Measurements from ENCODE around the gene RPLP1.
A peak's percentile ranks its signal among the peaks of the same experiment; 100 is the strongest.

RPLP1 gene

DNA sequence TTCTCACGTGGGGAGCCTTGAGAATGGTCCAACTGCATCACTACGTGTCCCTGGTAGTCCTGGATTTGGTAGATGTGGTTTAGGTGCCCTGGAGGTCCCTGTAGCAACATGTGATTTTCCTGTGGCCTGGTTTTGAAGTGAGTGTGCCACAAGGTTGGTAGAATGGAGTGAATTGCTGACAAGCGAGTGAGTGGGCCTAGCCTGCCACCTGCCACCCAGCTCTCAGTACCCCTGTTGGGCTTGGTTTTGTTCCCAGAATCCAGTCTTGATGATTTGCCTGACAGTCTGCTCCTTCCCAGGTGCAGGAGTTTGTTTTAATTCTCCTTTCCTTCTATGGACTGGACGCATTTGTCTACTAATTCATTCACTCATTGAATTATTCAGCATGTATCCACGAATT is 19.4 kb downstream of the RPLP1 start:
- no peak for DNase-seq

DNA sequence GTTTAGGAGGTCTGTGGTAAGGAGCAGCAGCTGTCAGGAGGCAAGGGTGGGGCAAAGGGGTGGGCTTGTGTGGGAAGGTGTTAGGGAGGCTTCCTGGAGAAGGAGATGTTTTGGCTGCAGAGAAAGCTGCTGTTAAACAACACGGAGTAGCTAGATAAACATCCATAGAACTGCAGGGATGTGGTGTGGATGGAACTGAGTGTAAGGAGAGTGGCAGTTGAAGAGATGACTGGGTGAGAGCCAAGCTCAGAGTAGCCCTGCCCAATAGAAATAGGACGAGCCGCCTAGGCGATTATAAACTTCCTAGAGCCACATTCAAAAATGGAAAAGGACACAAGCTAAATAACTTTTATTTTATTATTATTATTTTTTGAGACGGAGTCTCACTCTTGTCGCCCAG is 19.9 kb downstream of the RPLP1 start:
- DNase-seq: no peak

DNA sequence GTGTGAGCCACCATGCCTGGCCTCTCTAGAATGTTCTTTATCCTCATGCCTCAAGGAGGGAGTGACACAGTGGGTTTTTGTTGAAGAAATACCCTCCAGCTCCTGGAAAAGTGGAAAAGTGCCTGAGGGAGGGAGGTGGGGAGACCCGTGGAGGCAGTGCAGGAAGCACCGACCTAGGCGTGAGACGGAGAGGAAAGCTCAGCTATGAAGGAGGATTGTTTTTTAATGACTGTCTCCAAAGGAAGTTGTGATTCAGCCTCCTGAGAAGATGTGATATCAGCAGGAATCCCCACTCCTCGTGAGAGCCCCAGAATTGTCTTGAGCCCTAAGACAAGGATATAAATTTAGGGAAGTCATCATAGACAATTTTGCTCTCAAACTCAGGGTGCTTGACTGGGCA is 21.7 kb downstream of the RPLP1 start:
- no peak for DNase-seq

DNA sequence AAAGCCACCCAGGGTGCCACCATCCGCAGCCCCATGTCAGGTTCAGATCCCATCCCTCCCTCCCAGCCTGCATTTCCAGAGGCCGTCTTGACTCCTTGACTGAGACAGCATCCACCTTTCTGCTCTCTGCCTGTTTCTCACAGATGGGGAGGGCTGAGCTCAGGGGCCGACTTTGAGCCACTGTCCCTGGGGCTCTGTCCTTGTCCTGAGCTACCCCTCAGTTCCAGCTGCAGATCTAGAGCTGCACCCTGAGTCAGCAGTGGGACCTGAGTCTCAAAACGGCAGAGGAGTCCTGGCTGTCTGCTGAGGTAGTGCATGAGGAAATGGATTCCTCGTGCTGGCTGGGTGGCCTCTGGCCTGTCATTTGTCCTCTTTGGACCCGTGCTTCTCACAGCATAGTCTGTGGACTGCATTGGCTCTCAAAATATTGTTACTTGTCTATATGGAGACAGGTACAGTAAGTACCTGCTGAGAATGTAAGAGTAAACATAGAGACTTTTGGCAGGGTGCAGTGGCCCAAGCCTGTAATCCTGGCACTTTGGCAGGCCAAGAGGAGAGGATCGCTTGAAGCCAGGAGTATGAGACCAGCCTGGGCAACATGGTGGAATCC is 22.3 kb downstream of the RPLP1 start:
- DNase-seq: no peak

DNA sequence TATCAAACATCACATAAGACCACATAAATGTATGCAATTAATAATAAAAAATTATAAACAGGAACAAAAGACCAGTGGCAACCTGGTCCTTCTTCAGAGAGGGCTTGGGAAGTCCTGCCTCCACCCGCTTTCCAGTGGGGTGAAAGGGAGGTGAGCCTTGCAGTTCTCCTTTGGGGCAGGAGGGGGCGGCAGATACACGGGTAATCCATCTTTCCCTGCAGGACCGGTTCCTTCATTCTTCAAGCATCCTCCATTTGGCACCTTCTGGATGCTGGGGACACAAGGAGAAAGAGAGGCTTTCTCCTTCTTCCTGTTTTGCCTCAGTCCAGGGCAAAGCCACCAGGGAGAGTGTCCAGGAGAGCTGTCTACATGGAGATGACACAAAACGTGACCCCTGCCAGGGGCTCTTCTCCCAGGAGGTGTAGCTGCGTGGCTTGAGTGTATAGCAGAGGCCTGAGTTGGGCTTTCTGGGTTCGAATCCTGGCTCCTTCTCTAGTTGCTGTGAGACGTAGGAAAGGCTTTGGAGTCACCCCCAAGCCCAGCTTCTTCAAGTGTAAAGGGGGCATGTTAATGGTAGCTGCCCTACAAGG is 23.2 kb downstream of the RPLP1 start:
- DNase-seq: peak; percentile 90

DNA sequence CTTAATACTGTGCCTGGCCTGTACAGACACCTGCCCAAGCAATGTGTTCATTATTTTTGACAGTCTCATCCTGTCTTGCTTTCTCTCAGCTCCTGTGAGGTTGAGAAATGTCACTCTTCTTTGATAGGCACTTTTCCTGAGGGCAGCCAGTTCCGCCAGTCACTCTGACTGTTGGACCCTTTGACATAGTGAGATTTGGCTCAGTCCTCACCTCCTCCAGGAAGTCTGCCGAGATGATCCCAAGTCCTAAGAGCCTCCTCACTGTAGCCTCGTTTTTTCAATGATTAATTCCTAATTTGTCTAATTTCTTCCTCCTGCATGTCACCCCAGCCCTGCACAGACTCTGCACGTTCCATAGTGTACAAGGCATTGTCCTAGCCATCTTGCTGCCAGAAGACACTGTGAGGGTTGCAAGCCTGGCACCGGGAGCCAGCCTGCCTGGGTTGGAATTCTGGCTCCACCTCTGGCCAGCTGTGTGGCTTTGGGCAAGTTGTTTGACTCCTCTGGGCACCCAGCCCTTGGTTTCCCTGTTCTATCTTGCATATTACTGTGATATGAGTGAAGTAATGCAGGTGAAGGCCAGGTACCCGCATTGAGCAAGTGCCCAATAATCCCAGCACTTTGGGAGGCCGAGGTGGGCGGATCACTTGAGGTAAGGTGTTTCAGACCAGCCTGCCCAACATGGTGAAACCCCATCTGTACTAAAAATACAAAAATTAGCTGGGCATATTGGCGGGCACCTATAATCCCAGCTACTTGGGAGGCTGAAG is 24.3 kb downstream of the RPLP1 start:
- no peak for DNase-seq

DNA sequence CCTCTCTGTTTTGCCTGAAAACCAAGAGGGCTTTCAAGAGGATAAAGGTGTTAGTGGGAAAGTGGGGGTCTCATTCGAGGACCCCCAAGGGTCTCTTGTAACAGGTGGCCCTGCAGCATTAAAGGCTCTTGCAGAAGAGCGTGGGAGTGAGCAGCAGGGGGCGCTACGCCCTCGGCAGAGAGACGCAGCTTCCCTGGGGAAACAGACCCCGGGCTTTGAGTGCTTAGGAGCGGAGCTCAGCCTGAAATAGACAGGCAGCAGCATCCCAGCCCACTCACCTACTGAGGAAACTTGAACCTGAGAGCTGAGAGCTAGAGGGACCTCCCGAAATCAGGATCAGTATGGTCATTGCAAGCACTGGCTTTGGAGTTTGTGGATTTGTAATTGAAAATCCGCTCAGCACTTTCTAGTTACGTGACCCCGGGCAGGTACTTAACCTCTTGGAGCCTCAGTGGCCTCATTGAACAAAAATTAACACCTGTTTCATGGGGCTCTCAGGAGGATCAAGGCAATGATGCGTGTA is 25.7 kb downstream of the RPLP1 start:
- peak; percentile 81 for DNase-seq

DNA sequence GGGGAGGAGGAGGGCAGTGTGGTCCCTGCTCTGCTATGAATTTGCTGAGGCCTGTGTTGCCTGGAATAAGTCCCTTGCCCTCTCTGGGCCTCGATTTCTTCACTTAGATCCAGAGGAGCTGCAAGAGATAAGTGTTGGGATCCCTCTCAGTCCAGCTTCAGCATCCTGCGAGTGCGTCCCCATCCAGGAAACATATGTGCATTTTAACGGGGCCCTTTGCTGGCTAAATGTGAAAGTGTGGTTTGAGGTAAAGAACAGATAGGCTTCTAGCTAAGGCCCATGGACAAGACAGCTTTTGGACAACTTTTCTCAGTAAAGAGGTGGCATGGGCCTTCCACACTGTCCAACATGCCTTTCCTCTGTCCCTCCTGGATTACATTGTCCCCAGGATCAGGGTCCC is 26.5 kb downstream of the RPLP1 start:
- no peak for DNase-seq

DNA sequence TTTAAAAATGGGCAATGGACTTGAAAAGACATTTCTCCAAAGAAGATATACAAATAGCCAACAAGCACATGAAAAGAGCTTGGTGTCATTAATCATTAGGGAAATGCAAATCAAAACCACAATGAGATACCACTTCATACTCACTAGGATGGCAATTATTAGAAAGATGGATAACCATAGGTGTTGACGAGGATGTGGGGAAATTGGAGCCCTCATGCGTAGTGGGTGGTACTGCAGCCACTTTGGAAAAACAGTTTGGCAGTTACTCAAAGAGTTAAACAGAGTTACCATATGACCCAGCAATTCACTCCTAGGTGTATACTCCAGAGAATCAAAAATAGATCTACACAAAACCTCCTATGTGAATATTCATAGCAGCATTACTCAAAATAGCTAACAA is 27.4 kb downstream of the RPLP1 start:
- DNase-seq: no peak

DNA sequence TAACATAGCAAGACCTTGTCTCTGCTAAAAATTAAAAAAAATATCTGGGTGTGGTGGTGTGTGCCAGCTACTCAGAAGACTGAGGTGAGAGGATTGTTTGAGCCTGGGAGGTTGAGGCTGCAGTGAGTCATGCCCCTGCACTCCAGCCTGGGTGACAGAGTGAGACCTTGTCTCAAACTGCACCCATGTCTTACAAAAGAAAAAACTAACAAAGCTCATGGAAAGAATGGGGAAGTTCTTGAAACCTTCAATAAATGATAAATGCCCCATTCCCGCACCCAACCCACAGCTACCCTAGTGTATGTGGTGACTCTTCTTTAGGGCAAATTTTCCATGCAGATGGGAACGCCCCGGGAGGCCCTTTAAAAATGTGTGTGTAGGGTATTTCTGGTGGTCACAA is 28.3 kb downstream of the RPLP1 start:
- DNase-seq: no peak

DNA sequence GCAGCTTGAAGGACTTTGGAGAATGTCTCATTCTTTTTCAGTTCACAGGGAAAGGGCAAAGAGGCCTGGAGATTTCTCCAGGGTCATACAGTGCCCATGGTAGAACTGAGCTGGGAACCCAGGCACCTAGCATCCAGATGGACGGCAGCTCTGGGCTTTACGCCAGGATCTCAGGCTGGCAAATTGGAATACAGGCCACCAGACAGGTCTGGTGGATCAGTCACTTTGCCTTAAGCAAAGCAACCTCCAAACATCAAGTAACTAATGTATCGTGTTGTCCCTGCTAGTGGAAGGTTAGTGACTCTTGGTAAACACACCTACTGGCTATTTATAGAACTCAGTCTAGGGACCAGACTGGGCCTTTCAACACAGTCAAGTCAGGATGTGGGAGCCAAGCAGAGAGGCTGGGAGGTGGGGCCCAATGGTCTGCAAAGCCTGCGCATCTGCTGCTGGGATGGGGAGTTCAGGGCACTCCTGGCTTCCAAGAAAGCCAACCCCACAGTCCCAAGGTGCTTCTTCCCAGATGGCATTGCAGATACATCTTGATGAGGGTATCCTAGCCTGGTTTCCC is 30.2 kb downstream of the RPLP1 start:
- DNase-seq: no peak

DNA sequence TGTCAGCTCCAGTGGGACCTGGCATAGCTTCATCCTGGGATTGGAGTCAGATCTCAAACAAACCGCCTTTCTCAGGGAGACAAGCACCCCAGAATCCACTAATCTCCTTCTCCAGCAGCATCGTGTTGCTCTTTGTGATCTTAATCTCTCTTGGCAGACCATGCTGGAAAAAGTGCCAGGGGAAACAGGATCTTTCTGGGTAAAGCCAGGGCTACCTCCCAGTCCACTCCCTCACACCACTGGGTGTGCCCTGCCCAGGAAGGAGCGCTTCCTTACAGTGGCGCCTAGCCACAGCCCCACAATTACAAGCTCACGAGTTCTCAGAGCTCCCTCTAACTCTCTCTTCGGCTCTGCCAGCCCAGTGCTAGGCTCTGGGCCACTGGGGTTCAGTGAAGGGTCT is 32.2 kb downstream of the RPLP1 start:
- no peak for DNase-seq

DNA sequence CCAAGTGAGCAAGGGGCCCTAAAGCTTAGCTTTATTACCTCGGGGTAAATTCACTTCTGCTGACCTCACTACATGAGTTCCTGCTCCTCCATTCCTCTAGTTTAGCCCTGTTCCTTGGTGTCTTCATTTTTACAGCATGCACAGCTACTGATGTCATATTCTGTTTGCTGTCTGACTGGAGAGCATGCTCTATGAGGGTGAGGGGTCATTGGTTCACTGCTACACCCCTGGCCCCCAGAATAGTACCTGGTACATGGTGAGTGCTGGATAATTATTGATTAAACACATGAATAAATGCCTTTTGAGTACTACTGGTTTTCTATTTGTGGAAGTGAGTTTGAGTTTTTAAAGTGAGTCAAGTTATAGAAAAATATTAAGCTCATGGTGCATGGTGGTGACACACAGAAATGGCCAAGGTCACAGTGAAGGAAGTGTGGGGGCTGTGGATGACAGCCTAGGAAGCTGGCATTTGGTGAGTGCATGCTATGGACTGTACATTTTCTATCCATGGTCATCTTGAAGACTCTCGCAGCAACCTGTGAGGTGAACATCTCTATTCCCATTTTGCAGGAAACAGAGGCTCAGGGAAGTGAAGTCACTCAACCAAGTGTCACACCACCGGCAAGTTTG is 34.0 kb downstream of the RPLP1 start:
- no peak for DNase-seq

DNA sequence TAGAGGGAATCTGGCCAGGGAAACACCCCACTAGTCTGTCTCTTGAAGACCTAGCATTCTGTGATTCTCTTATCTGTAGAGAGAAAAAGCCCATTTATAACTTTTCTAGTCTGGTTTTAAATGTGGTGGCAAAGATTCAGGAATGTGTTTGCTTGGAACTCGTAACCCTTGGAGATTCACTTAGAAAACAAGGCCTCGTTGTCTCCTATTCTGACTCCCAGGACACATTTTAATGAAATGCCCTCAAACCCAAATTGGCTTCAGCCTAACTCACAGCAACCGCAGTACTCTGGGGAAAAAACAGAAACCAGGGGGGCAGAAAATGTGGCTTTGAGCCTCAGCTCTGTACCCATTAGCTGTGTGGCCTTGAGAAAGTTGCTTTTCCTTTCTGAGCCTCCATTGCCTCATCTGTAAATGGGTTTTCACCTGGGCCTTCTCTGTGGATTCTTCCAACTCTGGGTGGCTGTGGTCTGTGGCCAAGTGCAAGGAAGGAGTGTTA is 36.5 kb downstream of the RPLP1 start:
- no peak for DNase-seq

DNA sequence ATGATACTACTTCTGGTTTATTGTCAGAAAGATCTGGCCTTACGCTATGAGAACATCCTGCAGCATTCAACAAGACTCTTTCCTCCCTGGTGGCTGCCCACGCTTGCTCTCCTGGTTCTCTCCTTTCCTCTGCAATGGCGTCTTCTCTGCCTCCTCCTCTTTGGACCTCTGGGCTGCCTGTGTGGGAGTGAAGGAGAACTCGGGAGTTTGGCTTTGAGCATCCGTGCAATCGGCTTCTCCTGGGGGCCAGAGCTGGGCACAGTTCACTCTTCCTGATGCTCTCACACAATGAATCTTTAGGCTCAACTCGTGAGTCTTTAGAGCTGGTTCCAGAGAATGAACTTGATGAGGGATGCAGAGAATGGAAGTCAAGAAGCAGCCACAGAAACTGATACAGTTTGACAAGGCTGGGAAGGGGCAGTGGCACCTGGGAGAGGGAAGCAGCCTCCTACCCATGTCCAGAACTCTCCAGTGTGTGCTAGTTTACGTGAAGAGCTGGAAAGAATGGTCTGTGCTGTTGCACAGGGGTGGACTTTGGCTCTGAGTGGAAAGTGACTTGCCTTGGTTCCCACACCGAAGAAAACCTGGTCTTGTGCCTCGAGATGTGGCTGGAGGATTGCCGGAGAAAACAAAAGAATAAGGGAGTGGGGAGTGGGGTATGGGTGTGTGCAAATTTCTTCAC is 37.9 kb downstream of the RPLP1 start:
- DNase-seq: peak; percentile 43

DNA sequence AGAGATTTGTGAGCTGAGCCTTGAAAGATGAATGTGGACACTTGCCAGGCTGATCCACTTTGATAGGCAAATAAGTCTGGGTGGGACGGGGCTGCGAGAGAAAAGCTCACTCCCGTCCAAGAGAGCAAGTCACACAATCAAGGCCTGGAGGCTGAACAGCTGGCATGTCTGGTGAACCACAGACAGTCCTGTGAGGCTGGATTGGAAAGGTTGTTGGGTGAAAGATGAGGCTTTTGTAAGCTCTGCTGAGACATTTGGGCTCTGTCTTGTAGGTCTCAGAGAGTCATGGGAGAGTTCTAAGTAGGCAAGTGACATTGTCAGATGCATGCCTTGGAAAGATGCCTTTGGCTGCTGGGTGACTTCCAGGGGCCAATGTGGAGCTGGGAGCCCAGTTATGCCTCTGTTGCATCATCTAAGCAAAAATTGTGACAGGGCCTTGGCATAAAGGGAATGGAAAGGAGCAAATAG is 38.5 kb downstream of the RPLP1 start:
- DNase-seq: no peak

DNA sequence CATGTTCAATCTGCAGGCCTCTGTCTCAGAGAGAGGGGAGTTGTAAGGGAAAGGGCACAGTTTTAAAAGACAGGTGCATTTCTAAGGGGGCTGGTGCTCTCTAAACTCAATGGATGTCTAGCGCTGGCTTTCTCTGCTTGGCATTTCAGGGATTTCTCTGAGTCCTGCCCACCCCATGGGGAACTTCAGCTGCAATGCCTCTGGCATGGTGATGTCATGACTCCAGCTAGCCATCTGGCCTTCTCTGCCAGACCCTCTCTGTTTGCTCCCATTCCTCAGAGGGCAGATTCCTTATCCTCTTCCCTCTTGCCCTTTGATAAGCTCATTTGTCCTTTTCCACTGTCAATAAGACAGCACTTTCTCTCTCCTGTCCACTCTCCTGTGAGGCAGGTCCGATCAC is 40.8 kb downstream of the RPLP1 start:
- DNase-seq: no peak

DNA sequence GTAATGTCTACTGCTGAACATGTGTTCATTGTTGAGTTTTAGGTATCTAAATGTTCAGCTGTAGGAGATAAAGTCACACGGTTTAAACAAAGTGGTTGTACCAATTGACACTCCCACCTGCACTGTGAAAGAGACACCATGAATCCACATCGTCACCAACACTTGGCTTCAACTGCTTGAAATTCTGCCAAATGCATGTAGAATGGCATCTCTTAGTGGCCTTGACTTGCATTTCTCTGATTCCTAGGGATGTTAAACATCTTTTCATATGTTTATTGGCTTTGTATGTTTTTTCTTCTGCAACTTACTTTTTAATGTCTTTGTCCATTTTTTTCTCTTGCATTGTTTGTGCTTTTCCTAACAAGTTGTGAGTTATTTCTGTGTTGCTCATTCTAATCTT is 43.4 kb downstream of the RPLP1 start:
- DNase-seq: no peak

DNA sequence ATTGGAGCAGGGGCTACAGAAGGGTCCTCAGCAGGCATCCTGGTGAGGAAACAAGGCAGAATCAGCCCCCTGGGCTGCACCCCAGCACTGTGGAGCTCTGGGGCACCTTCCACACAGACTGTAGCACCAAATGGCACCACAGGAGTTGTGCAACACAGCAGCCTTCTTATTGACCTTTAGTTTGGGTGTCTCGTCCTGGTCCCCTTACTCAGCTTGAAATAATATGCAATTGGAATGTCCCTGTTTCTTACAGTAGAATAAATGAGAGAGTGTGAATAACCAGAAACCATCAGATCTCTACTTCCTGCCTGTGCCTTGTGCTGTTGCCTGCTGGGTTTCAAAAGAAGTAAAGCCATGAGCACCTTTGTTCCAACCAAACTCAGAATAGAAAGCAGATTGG is 44.5 kb downstream of the RPLP1 start:
- no peak for DNase-seq

DNA sequence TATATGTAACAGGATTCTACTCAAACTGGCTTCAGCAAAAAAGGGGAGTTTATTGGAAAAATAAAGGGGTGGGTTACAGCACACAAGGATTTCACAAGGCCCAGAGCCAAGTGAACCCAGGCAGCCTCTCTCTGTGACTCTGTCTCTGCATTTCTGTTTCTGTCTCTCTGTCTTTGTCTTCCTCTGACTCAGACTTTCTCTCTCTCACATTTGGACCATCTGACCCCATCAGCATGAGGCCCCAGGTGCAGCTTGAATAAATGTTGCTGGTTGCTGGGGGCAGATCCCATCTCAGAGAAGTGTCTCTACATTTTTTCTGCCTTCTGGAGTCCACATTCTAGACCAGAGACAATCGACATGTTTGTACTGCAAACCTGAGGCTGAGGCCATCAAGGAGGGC is 45.0 kb downstream of the RPLP1 start:
- no peak for DNase-seq

DNA sequence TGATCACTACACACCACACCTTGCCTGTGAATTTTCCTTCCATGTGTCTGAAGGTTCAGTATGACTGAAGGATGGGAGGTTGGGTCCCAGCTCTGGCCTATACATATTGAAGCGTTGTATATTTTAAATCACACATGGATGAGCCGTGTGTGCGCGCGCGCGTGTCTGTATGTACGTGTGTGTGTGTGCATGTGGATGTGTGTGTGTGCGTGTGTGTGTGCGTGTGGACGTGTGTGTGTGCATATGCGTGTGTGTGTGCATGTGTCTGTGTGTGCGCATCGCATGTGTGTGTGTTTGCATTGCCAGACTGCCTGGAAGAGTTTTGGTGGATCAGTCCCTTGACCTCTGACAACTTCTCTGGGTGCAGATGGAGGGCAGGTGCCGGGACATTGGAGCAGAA is 45.7 kb downstream of the RPLP1 start:
- DNase-seq: no peak

DNA sequence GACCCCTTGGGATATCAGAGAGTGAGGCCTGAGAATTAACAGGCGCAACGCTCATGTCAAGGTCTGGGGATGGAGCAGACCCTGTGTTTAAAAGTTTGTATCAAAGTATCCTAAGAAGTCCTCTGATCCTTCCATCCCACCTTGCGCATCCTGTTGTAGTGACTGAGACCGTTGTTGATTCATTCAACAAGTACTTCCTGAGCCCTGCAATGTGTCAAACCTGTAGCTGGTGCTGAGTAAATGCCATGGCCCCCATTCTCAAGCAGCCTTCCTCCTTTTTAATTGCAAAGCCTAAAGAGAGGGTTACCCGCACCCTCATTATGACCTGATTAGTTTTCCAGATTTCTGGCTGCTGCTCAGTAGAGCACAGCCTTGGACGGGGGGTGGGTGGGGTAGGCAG is 46.4 kb downstream of the RPLP1 start:
- DNase-seq: no peak

All from right forelimb (tissue), 1 donor.